SU-DHL-6 (cell line): Measurements from ENCODE around the gene KDSR.

Experiments
- H2AFZ ChIP-seq: fragments of 200-600 bp; sonication (generic); 2 replicates; pipeline ENCODE4 v1.6.1; 2014; ENCODE audit warnings: low read depth, mild to moderate bottlenecking, moderate library complexity, mixed read lengths, antibody characterized with exemption, low read length; ENCODE audit not compliant: severe bottlenecking
- H3F3A ChIP-seq: fragments of 200-600 bp; shearing (Covaris generic); 2 replicates; pipeline ENCODE4 v1.6.0; 2016; ENCODE audit warnings: antibody characterized with exemption, mild to moderate bottlenecking; ENCODE audit not compliant: insufficient read depth
- H3K27ac ChIP-seq: fragments of 200-600 bp; sonication (generic); 2 replicates; pipeline ENCODE4 v1.5.1; 2016; ENCODE audit warnings: low read depth, mild to moderate bottlenecking, low read length, moderate library complexity, mixed read lengths
- H3K27me3 ChIP-seq: fragments of 200-600 bp; sonication (generic), shearing (Covaris generic); 2 replicates; pipeline ENCODE4 v1.6.0; 2014; ENCODE audit warnings: mild to moderate bottlenecking, low read length
- H3K36me3 ChIP-seq: fragments of 200-600 bp; sonication (generic); 2 replicates; pipeline ENCODE4 v1.6.1; 2014; ENCODE audit warnings: mild to moderate bottlenecking, low read length, mixed read lengths
- H3K4me2 ChIP-seq: fragments of 300-600, 200-600 bp; shearing (Covaris generic), sonication (generic); 2 replicates; pipeline ENCODE4 v1.6.0; 2014; ENCODE audit warnings: low read length, low read depth, mild to moderate bottlenecking; ENCODE audit not compliant: poor library complexity, severe bottlenecking
- H3K4me3 ChIP-seq: fragments of 200-600 bp; sonication (generic); 2 replicates; pipeline ENCODE4 v1.5.1; 2014; ENCODE audit warnings: antibody characterized with exemption, low read length, mild to moderate bottlenecking, mixed read lengths; ENCODE audit not compliant: insufficient read depth, poor library complexity, severe bottlenecking
- H3K79me2 ChIP-seq: fragments of 200-600 bp; sonication (generic); 2 replicates; pipeline ENCODE4 v1.6.1; 2014; ENCODE audit warnings: mild to moderate bottlenecking, low read length, moderate library complexity; ENCODE audit not compliant: insufficient read depth
- H3K9ac ChIP-seq: fragments of 200-600 bp; sonication (generic); 2 replicates; pipeline ENCODE4 v1.7.0; 2014; ENCODE audit warnings: mild to moderate bottlenecking, low read length
- H3K9me2 ChIP-seq: fragments of 200-600 bp; sonication (generic); replicated peaks from 2 replicates; pipeline ENCODE4 v1.6.1; 2014; ENCODE audit warnings: low read length; ENCODE audit not compliant: insufficient read depth
- H3K9me3 ChIP-seq: fragments of 200-600 bp; sonication (generic); 2 replicates; pipeline ENCODE4 v1.6.1; 2014; ENCODE audit warnings: low read length, mixed read lengths; ENCODE audit not compliant: insufficient read depth
- H4K20me1 ChIP-seq: fragments of 200-600 bp; sonication (generic); 2 replicates; pipeline ENCODE4 v1.6.1; 2014; ENCODE audit warnings: low read depth, mild to moderate bottlenecking, antibody characterized with exemption, low read length, moderate library complexity, mixed read lengths
- EZH2phosphoT487 ChIP-seq: fragments of 200-600 bp; sonication (generic), shearing (Covaris generic); conservative IDR thresholded peaks from 2 replicates; pipeline ENCODE4 v1.6.1; 2018; ENCODE audit warnings: mild to moderate bottlenecking, antibody characterized with exemption, low read length, moderate library complexity, mixed read lengths
- TF ChIP-seq, protein P1 (sequence below): fragments of 200-600 bp; sonication (generic); IDR thresholded peaks from one replicate; pipeline ENCODE4 v1.5.1; 2017; ENCODE audit warnings: antibody characterized with exemption, mild to moderate bottlenecking, low read length, moderate library complexity; ENCODE audit not compliant: insufficient read depth, poor library complexity, severe bottlenecking

KDSR gene

GRCh38 chr18:63322206-63322605 lies 44.8 kb downstream of the KDSR start:
- 0 out of 2 replicates have a peak overlapping the region, but pooled peaks have one; percentile 14 for H3K9ac ChIP-seq
- no peak overlapping the region for H3K4me3 ChIP-seq
- H4K20me1 ChIP-seq, result no peaks in the 10 kb centered on the region
- no peaks in the 10 kb centered on the region for H3K27me3 ChIP-seq
- H3K27ac ChIP-seq, result peak overlapping the region; percentile 83
- H3K9me2 ChIP-seq, result no peaks in the 10 kb centered on the region
- H2AFZ ChIP-seq, result no peak overlapping the region
- peaks cover 15% of the 10 kb centered on the region for H3K36me3 ChIP-seq
- peaks cover 19% of the 10 kb centered on the region for H3F3A ChIP-seq
- TF ChIP-seq, protein P1, sequence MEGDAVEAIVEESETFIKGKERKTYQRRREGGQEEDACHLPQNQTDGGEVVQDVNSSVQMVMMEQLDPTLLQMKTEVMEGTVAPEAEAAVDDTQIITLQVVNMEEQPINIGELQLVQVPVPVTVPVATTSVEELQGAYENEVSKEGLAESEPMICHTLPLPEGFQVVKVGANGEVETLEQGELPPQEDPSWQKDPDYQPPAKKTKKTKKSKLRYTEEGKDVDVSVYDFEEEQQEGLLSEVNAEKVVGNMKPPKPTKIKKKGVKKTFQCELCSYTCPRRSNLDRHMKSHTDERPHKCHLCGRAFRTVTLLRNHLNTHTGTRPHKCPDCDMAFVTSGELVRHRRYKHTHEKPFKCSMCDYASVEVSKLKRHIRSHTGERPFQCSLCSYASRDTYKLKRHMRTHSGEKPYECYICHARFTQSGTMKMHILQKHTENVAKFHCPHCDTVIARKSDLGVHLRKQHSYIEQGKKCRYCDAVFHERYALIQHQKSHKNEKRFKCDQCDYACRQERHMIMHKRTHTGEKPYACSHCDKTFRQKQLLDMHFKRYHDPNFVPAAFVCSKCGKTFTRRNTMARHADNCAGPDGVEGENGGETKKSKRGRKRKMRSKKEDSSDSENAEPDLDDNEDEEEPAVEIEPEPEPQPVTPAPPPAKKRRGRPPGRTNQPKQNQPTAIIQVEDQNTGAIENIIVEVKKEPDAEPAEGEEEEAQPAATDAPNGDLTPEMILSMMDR, result no peak
- no peak for TF ChIP-seq EZH2phosphoT487
- H3K79me2 ChIP-seq, result peaks cover 24% of the 10 kb centered on the region
- H3K4me2 ChIP-seq, result peak overlapping the region; percentile 60
- H3K9me3 ChIP-seq, result no peaks in the 10 kb centered on the region

DNA sequence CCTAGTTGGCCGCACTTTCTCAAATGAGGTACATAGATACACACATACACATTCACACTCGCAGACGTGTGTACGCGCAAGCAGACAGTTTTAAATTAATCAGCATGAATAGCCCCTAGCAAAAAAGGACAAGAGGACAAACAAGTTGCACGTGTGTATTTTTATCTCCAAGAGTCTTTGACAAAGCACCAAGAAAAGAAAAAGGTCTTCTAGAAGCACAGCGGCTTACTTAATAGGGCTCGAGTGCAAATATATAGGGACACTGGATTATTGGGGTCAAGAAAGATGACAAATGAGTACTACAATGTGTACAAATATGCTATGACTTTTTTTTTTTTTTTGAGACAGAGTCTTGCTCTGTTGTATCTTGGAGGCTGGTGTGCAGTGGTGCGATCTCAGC lies 45.7 kb downstream of the KDSR start:
- Histone ChIP-seq H3K27me3 (no peaks in the 10 kb centered on the region), H3K27ac (peak overlapping the region; percentile 83), H3K9me2 (no peaks in the 10 kb centered on the region), H3K4me3 (peak overlapping the region; percentile 39), H3K4me2 (peak overlapping the region; percentile 60), H3K9ac (peak overlapping the region; percentile 54), H2AFZ (no peak overlapping the region), H3K9me3 (no peaks in the 10 kb centered on the region), H4K20me1 (0 out of 2 replicates have a peak, but pooled peaks cover 1% of the 10 kb centered on the region), H3K36me3 (peaks cover 24% of the 10 kb centered on the region), H3K79me2 (peaks cover 33% of the 10 kb centered on the region), H3F3A (peaks cover 26% of the 10 kb centered on the region)
- TF ChIP-seq, protein P1, result no peak
- TF ChIP-seq EZH2phosphoT487, result no peak

DNA sequence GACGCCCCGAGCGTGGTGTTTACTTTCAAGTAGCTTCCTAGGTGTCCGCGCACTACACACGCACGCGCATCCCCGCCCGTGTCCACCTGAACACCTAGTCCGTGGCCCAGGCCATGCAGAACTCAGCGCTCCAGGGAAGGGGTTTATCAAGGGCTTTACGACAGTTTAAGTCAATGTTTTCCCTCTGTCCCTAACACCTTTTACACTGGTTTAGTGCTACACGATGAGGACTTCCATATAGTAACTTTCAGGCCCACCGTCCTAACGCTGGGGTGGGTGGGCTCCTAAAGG lies 46.1 kb downstream of the KDSR start:
- H4K20me1 ChIP-seq, result 0 out of 2 replicates have a peak, but pooled peaks cover 5% of the 10 kb centered on the region
- peak overlapping the region; percentile 60 for H3K4me2 ChIP-seq
- H3K9me3 ChIP-seq, result no peaks in the 10 kb centered on the region
- peaks cover 27% of the 10 kb centered on the region for H3K36me3 ChIP-seq
- H2AFZ ChIP-seq, result no peak overlapping the region
- no peaks in the 10 kb centered on the region for H3K27me3 ChIP-seq
- no peaks in the 10 kb centered on the region for H3K9me2 ChIP-seq
- no peak for TF ChIP-seq EZH2phosphoT487
- TF ChIP-seq, protein P1, result no peak
- H3K27ac ChIP-seq, result peak overlapping the region; percentile 83
- peaks cover 30% of the 10 kb centered on the region for H3F3A ChIP-seq
- peaks cover 37% of the 10 kb centered on the region for H3K79me2 ChIP-seq
- peak overlapping the region; percentile 39 for H3K4me3 ChIP-seq
- H3K9ac ChIP-seq, result peak overlapping the region; percentile 54
